GM12891 (cell line): ENCODE data around the gene NDUFB8.

Experiments
- PAX5 ChIP-seq: IDR thresholded peaks from 2 replicates; pipeline ENCODE4 v1.6.1; 2011; ENCODE audit warnings: low read length, moderate library complexity, mild to moderate bottlenecking; ENCODE audit not compliant: insufficient read depth, severe bottlenecking
- POLR2A ChIP-seq: IDR thresholded peaks from 2 replicates; pipeline ENCODE4 v1.6.1; 2011; ENCODE audit warnings: low read depth, low read length, control low read depth
- POLR2AphosphoS5 ChIP-seq: IDR thresholded peaks from 2 replicates; pipeline ENCODE4 v1.6.1; 2011; ENCODE audit warnings: low read depth, low read length, control low read depth
- POU2F2 ChIP-seq: IDR thresholded peaks from 2 replicates; pipeline ENCODE4 v1.6.1; 2011; ENCODE audit warnings: low read depth, mild to moderate bottlenecking, control low read depth, low read length, moderate library complexity
- SPI1 ChIP-seq: IDR thresholded peaks from 2 replicates; pipeline ENCODE4 v1.6.1; 2011; ENCODE audit warnings: low read depth, low read length, control low read depth
- TAF1 ChIP-seq: IDR thresholded peaks from 2 replicates; pipeline ENCODE4 v1.6.1; 2011; ENCODE audit warnings: low read depth, low read length, control low read depth

GRCh38 chr10:100485366-100485765, 44.3 kb downstream of the NDUFB8 start:
- no peak for TF ChIP-seq POLR2A
- TF ChIP-seq POLR2AphosphoS5 = no peak
- no peak for TF ChIP-seq TAF1
- no peak for TF ChIP-seq SPI1
- no peak for TF ChIP-seq POU2F2
- TF ChIP-seq PAX5 = no peak
